GM21360 (cell line): Measurements from ENCODE around the gene RABGAP1L.
"Not testable (repeated sequence)": the region's sequence is repeated elsewhere in the genome, so short reads cannot be mapped to it uniquely, and the experiment has no call there.

ENCODE experiments used
- ATAC-seq: cut with Tn5 transposase; IDR thresholded peaks from one replicate; pipeline ENCODE4 v1.9.1; 2021; ENCODE audit warnings: mild to moderate bottlenecking, moderate library complexity; ENCODE audit not compliant: unreplicated experiment

The RABGAP1L gene

DNA sequence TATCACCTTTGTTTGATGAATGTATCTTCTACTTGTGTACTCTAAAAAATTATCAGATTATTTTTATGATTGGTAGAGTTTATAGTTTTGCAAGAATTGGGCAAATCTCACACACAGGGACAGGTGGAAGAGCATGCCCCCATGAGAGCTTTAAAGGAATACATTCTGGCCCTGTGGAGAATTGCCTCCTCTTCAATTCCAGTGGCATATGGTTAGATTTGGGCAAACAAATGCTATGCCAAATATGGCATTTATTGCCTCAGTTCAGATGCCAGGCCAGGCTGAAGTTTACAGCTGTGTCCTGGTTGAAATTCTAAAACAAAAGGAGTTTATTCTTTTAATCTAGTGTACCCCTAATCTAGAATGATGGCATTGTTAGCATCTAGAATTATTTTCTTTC lies 678.1 kb downstream of the RABGAP1L start:
- ATAC-seq = no peak

DNA sequence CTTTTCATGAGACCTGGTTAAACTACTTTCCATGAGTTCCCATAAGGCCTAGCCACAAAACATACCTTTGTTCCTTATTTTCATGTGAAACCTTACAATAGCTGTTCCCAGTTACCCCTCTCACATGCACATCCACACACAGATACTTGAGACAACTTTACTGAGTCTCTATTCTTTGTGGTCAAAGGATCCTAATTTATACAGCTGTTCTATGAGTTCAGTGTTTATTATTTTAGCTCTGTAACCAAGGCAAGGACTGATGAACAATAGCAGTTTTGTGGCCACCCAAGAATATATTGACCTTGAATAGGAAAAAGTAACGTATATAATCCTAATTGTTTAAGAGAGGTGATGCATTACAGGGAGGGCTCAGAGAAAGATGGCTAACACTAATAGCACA lies 679.9 kb downstream of the RABGAP1L start:
- no peak for ATAC-seq

DNA sequence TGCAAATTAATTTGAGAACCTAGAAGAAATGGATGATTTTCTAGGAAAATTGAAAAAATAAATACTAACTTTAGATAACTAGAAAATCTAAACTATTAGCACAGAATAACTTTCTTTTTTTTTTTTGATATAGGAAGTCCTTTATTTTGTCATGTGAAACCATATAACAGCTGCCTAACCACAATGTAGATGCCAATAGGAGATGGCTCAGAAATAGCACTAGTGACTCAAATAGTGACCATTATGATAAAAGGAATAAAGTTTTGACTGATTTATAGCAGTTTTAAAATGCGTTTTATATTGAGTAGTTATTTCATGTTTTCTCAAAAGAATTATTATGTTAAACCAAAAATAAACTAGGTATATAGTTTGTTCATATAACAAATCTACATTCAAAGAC lies 682.4 kb downstream of the RABGAP1L start:
- ATAC-seq = no peak

DNA sequence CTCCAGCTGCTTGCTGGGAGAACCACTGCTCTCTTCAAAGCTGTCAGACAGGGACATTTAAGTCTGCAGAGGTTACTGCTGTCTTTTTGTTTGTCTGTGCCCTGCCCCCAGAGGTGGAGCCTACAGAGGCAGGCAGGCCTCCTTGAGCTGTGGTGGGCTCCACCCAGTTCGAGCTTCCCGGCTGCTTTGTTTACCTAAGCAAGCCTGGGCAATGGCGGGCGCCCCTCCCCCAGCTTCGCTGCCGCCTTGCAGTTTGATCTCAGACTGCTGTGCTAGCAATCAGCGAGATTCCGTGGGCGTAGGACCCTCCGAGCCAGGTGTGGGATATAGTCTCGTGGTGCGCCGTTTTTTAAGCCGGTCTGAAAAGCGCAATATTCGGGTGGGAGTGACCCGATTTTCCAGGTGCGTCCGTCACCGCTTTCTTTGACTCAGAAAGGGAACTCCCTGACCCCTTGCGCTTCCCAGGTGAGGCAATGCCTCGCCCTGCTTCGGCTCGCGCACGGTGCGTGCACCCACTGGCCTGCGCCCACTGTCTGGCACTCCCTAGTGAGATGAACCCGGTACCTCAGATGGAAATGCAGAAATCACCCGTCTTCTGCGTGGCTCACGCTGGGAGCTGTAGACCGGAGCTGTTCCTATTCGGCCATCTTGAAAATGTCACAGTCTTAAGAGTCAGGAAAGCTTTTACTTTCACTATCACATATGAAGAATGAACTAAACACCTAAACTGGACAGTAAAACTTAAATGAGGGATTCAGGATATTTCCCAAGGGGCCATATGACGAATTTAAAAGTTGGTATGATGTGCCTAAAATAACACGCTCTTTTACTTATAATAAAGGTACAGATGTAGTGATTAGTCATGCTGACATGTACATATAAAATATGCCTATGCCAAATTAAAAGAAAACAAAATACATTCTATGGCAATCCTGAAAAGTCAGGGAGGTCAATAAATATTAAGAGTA lies 689.6 kb downstream of the RABGAP1L start:
- ATAC-seq = not testable (repeated sequence)

DNA sequence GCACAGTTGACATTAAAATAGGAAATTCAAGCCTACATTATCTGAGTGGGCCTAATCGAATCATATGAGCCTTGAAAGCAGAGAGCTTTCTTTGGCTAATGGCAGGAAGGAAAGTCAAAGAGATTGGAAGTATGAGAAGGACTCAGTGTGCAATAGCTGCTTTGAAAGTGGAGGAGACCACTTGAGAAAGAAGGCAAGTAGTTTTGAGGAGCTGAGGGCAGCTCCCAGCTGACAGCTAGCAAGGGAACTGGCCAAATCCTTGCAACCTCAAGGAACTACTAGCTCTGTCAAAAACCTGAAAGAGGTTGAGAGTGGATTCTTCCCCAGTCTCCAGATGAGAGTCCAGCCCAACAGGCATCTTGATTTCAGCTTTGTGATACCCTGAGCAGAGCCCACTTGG lies 691.4 kb downstream of the RABGAP1L start:
- ATAC-seq = no peak

DNA sequence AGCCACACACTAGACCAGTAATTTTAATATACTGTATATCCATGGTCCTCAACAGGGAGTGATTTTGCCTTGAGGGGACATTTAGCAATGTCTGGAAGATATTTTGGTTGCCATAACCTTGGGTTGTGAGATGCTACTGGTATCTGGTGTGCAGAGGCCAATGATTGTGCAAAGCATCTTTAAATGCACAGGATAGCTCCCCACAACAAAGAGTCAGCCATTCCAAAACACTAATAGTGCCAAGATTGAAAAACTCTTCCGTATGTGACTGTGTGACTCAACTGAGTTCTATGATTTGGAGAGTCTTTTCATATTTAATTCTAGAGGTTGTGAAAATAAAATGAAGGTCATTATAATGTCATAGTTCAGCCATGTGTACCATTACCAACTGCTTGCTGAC lies 699.0 kb downstream of the RABGAP1L start:
- no peak for ATAC-seq

DNA sequence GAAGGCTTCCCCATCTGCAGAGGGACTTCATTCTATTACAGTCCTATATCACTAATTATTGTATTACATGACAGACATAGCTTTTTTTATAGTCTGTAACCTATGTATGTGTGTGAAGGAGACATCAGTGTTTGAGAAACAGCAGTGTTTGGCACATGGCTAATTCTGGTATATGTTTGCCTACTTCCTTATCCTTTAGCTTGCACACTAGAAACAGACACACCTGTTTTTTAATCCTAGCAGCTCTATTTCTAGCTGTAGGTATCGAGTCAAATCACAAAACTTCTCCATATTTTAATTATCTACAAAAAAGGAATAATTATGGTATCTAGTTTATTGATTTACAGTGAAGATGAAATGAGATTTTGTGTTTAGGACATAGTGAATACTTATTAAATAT lies 711.0 kb downstream of the RABGAP1L start:
- ATAC-seq = no peak

DNA sequence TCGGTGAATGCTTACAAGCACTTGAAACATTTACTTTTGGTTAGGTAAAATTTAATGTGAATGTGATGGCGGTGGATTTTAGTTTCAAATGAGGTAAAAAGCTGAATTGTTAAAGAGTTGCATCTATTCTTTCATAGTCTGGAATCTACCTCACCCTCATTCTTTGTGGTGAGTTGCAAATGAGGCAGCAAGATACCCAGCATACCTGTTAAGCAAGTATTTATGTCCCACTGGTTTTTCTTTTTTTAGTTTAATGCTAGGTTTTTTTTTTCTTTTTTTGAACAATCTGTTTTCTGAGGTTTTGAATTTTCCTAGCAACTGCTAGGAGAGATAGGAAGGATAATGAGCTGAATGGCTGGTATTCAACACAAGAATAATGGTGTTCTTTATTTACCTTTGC lies 712.6 kb downstream of the RABGAP1L start:
- ATAC-seq = no peak

DNA sequence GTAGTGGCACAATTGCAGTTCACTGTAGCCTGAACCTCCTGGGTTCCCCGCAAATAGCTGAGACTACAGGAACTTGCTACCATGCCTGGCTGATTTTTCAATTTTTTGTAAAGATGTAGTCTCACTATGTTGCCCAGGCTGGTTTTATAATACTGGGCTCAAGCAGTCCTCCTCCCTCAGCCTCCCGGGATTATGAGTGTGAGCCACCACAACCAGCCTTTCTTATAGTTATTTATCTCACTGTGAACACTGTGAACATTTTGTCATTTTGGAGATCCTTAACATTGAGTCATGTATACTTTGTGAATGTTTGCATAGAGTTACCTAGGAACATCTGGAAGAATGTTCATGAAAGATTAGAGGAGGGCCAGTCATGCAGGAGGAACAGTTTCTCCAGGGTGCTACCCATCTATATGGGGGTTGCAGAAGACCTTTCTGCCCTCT lies 713.3 kb downstream of the RABGAP1L start:
- ATAC-seq = no peak

DNA sequence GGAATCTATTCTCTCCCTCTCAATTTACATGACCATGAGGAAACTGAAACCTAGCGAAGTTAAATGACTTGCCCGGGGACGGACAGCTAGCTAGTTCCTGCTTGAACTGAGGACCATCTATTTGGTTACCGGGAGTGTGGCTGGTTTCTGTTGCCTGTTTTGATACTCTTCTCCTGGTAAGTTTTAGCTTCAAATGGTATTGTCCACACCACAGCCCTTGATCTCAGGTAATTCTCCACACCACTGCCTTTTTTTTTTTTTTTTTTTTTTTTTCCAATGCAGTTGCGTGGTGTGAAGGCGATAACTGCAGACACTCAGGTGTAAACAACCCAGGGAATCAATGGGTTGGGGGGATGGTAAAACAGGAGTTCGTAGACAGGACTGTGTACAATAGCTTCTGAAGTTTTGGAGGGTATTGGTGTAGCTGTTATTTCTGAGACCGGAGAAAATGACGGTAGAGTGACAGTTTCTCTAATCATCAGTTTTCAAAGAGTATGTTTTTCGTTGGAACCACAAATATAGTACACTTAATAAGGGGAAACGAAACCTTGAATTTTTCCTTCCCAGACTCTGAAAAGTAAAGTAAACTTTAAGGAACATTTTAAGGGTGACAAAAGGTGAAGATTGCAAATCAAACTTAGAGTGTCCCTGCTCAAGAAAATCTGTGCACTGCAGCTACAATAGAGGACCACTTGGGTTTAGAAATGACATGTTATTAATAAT lies 715.2 kb downstream of the RABGAP1L start:
- peak; percentile 64 for ATAC-seq

DNA sequence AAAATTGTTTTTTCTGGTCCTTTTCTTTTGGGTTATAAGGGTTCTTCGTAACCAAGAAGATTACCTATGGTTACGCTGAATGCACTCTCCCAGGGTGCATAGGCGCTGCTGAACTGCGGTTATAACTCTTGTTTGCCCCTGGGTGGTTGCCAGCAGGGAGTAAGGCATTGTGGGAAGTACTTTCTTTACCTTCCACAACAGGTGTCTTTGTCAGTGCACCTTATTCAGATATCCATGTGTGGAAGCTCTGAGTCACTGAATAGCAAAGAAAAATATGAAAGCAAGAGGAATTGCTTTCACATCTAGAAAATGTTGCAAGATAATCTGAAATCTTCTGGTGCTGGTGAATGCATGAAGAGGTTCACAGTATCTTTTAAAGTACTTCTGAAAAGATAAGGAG lies 716.0 kb downstream of the RABGAP1L start:
- ATAC-seq = no peak

DNA sequence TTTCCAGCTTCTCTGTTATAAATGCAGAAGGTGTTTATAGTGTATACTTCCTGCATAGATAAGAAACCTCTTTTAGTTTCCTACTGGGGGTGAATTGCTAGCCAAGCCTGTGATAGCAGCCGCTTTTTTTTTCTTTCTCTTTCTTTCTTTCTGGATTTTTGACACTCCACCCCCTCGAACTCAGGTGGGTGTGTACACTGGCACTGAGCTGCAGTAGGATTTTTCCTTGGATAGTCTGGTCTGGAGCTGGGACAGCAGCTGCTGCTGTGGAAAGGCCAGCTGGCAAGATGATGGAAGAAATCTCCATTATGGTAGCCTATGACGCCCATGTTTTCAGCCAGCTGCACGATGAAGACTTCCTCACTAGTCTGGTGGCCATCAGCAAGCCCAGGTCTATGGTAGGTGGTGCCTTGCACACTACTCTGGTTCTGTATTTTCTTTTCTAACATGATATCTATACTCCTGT lies 717.9 kb downstream of the RABGAP1L start:
- no peak for ATAC-seq

DNA sequence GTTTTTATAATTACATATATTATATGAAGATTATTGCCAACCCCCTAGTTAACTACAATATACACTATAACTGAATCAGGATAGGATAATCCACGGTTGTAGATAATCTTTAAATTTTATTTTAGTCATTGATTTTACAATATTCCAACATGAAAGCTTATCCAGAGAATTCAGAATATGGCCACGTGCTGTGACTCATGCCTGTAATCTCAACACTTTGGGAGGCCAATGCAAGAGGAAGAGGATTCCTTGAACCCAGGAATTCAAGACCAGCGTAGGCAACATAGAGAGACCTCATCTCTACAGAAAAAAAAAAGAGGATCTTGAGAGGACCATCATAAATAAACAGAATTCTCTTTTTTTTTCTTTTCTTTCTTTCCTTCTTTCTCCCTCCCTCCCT lies 720.9 kb downstream of the RABGAP1L start:
- no peak for ATAC-seq

GRCh38 chr1:174883409-174883808 lies 724.1 kb downstream of the RABGAP1L start:
- ATAC-seq = no peak

- no peak for ATAC-seq
Measured at GRCh38 chr1:174884038-174884437, 724.7 kb downstream of the RABGAP1L start.

- ATAC-seq = no peak
Measured at GRCh38 chr1:174884566-174884965, 725.2 kb downstream of the RABGAP1L start.

GRCh38 chr1:174890024-174890423 lies 730.7 kb downstream of the RABGAP1L start:
- ATAC-seq = no peak

DNA sequence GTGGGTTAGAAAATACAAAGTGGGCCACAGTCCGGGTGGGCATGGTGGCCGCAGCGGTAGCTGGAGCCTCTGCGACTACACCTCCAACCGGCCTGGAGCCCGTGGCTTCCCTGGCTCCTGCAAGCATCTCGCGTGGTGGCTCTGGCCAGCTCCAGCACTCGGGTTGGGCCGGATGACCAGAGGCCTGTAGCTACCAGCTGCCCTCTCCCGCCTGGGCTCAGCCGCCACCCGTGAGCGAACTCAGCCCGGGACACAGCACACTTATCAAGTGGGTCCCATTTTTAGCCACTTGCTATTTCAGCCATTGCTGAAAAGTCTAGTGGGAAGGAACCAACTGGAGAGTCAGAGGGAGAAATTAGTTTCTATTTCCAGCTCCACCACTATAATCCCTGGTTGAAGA lies 732.7 kb downstream of the RABGAP1L start:
- ATAC-seq = no peak

DNA sequence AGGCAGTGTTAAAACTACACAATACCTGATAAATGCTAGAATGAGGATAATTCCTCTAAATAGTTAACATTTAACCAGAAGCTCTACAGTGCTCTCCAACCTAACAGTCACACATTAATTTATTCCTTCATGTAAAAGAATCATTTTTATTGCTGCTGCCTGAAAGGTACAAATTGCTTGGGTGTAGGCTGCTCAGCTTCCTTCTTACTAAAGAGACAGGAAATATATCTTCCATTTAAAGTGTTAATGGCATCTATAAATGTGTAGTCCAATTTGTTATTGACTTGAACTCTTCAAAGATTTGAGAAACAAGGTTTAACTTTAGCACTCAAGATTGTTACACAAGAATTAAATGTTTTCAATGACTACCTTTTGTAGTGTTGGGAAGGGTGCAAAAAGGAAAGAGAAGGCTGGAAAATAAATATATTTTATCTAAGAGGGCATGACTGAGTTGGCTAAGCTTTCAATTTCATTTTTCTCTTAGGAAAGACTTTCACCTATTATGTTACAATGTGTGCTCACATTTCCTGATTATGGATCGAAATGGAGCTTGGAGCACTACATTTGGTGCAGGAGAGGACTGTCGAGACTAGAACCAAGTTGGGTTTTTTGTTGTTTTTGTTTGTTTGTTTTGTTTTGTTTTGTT lies 734.9 kb downstream of the RABGAP1L start:
- ATAC-seq = no peak

DNA sequence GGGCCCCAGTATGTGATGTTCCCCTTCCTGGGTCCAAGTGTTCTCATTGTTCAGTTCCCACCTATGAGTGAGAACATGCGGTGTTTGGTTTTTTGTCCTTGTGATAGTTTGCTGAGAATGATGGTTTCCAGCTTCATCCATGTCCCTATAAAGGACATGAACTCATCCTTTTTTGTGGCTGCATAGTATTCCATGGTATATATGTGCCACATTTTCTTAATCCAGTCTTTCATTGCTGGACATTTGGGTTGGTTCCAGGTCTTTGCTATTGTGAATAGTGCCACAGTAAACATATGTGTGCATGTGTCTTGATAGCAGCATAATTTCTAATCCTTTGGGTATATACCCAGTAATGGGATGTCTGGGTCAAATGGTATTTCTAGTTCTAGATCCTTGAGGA lies 736.3 kb downstream of the RABGAP1L start:
- not testable (repeated sequence) for ATAC-seq

- ATAC-seq = no peak
Measured at GRCh38 chr1:174898102-174898797, 738.9 kb downstream of the RABGAP1L start.
